CD8-positive, alpha-beta memory T cell (primary cell): ENCODE measurements around the gene MXRA7. TPM values are rescaled to one million over a fixed set of nuclear protein-coding genes. Genes with fewer than 3 reads are reported as not detected.
A peak's percentile ranks its signal among the peaks of the same experiment; 100 is the strongest.

Experiments used
- CTCF ChIA-PET: fragments of 350-600 bp; sonication (Branson Sonifier 250); formaldehyde crosslinking; loops from one replicate; lab custom pipeline; 2021; ENCODE audit warnings: antibody characterized with exemption; lab: Charles Lee
- POLR2A ChIA-PET: fragments of 350-600 bp; sonication (Branson Sonifier 250); formaldehyde crosslinking; loops from one replicate; lab custom pipeline; 2021; ENCODE audit warnings: antibody characterized with exemption; lab: Charles Lee
- DNase-seq, 5 donors: peaks; one replicate each; pipeline versions ENCODE4 v3.0.0 to v3.0.0-alpha.2; 2020 to 2022; ENCODE audit warnings: mixed read lengths in 1 of 5
- H3K27ac ChIP-seq: one replicate; pipeline ENCODE4 v1.7.0; 2013; ENCODE audit warnings: low read depth, mild to moderate bottlenecking, low read length, moderate library complexity
- H3K27me3 ChIP-seq: 2 replicates; pipeline ENCODE4 v1.7.0; 2013; ENCODE audit warnings: low read length, mild to moderate bottlenecking; ENCODE audit not compliant: insufficient read depth, poor library complexity, severe bottlenecking
- H3K36me3 ChIP-seq: 2 replicates; pipeline ENCODE4 v1.7.0; 2013; ENCODE audit warnings: mild to moderate bottlenecking, low read length, moderate library complexity; ENCODE audit not compliant: insufficient read depth
- H3K4me1 ChIP-seq: 2 replicates; pipeline ENCODE4 v1.7.0; 2013; ENCODE audit warnings: mild to moderate bottlenecking, low read length, moderate library complexity; ENCODE audit not compliant: insufficient read depth
- H3K4me3 ChIP-seq: 2 replicates; pipeline ENCODE4 v1.7.0; 2013; ENCODE audit warnings: mild to moderate bottlenecking, low read length
- H3K9me3 ChIP-seq: 2 replicates; pipeline ENCODE4 v1.7.0; 2013; ENCODE audit warnings: mild to moderate bottlenecking, low read length
- H3K27ac Mint-ChIP-seq, 8 donors: one replicate each; pipeline ENCODE4 v1.8.0; 2020 to 2021; ENCODE audit warnings: mixed read lengths in 8 of 8, mild to moderate bottlenecking in 6 of 8, inconsistent platforms in 3 of 8, moderate library complexity in 3 of 8
- H3K27me3 Mint-ChIP-seq, 2 donors: one replicate each; pipeline ENCODE4 v1.8.0; 2020 to 2021; ENCODE audit warnings: mixed read lengths in 2 of 2, mild to moderate bottlenecking in 1 of 2, moderate library complexity in 1 of 2
- H3K36me3 Mint-ChIP-seq, 3 donors: one replicate each; pipeline ENCODE4 v1.8.0; 2020 to 2021; ENCODE audit warnings: mixed read lengths in 3 of 3, inconsistent platforms in 1 of 3, mild to moderate bottlenecking in 1 of 3
- H3K4me1 Mint-ChIP-seq, 3 donors: one replicate each; pipeline ENCODE4 v1.8.0; 2020 to 2021; ENCODE audit warnings: mixed read lengths in 3 of 3, inconsistent platforms in 1 of 3, mild to moderate bottlenecking in 1 of 3
- H3K4me3 Mint-ChIP-seq, 7 donors: one replicate each; pipeline ENCODE4 v1.8.0; 2020 to 2021; ENCODE audit warnings: mixed read lengths in 7 of 7, mild to moderate bottlenecking in 6 of 7, moderate library complexity in 4 of 7, inconsistent platforms in 2 of 7
- H3K9me3 Mint-ChIP-seq, 5 donors: one replicate each; pipeline ENCODE4 v1.8.0; 2020 to 2022; ENCODE audit warnings: mixed read lengths in 5 of 5, mild to moderate bottlenecking in 3 of 5, moderate library complexity in 2 of 5, inconsistent platforms in 1 of 5
- polyA plus RNA-seq: library from polyadenylated mRNA; unstranded; fragments of 300-500 nt; fragmentation: Illumina TruSeq; gene quantifications from one replicate; pipeline ENCODE4 v1.2.3, GENCODE V29; 2021
- total RNA-seq, 2 experiments: library from RNA; stranded (reverse); gene quantifications; one replicate each; pipeline ENCODE4 v1.2.3, GENCODE V29; 2021

MXRA7 gene
- total and polyA plus RNA-seq, 3 experiments from 2014 or later: 27.1 to 30.6 (median 29.1) TPM

- no peak overlapping the region for H3K27ac Mint-ChIP-seq
- peaks cover 8 to 13% (median 12%) of the 10 kb centered on the region in 3 donors for H3K4me1 Mint-ChIP-seq
- Histone ChIP-seq H3K27ac (no peak overlapping the region), H3K4me1 (peaks cover 15% of the 10 kb centered on the region), H3K9me3 (no peaks in the 10 kb centered on the region), H3K27me3 (no peaks in the 10 kb centered on the region), H3K4me3 (no peak overlapping the region), H3K36me3 (no peaks in the 10 kb centered on the region)
- H3K9me3 Mint-ChIP-seq: peaks cover 8 to 15% (median 9%) of the 10 kb centered on the region in 5 donors
- peaks cover 0 to 14% (median 0%) of the 10 kb centered on the region in 3 donors for H3K36me3 Mint-ChIP-seq
- peaks cover 7 to 17% of the 10 kb centered on the region in 2 donors for H3K27me3 Mint-ChIP-seq
- no peak overlapping the region for H3K4me3 Mint-ChIP-seq
- CTCF ChIA-PET: no interaction called here
- DNase-seq: no peak
- POLR2A ChIA-PET: no interaction called here
Observed at GRCh38 chr17:76644995-76645394, 65.8 kb downstream of the MXRA7 start.

GRCh38 chr17:76643553-76644148 lies 67.1 kb downstream of the MXRA7 start, which contains the start of gene ST6GALNAC1:
Gene ST6GALNAC1 (minus strand): TSS chr17:76643757. CDS start chr17:76643638, 119 bp downstream.
- peak within 1 kb of the TSS; percentile 63 for H3K27ac ChIP-seq
- peaks cover 8 to 13% (median 12%) of the 10 kb centered on the region in 3 donors for H3K4me1 Mint-ChIP-seq
- peak within 1 kb of the TSS in 1 of 7 donors; percentile 59 for H3K4me3 Mint-ChIP-seq
- peak within 1 kb of the TSS in 1 of 8 donors; percentile 38 for H3K27ac Mint-ChIP-seq
- H3K36me3 ChIP-seq: no peaks in the 10 kb centered on the region
- no peaks in the 10 kb centered on the region for H3K27me3 ChIP-seq
- ChIA-PET POLR2A (no interaction called here), CTCF (interaction anchor here (1.5 kb wide), 1 partner anchor 20 kb away, joined by 6 read pairs; no protein-coding TSS in a partner anchor)
- peaks cover 0 to 14% (median 0%) of the 10 kb centered on the region in 3 donors for H3K36me3 Mint-ChIP-seq
- DNase-seq: peak in 1 of 5 donors; percentile 14
- H3K9me3 ChIP-seq: no peaks in the 10 kb centered on the region
- peaks cover 15% of the 10 kb centered on the region for H3K4me1 ChIP-seq
- H3K27me3 Mint-ChIP-seq: peaks cover 5 to 21% of the 10 kb centered on the region in 2 donors
- peak within 1 kb of the TSS; percentile 22 for H3K4me3 ChIP-seq
- H3K9me3 Mint-ChIP-seq: peaks cover 8 to 15% (median 9%) of the 10 kb centered on the region in 5 donors

GRCh38 chr17:76642994-76643393 lies 67.8 kb downstream of the MXRA7 start:
- no peak for DNase-seq
- no peaks in the 10 kb centered on the region for H3K36me3 ChIP-seq
- H3K27ac ChIP-seq: peak overlapping the region; percentile 63
- peak overlapping the region; percentile 22 for H3K4me3 ChIP-seq
- CTCF ChIA-PET: interaction anchor here (1.5 kb wide), 1 partner anchor 19 kb away, joined by 6 read pairs; no protein-coding TSS in a partner anchor
- Mint-ChIP-seq H3K9me3 (peaks cover 8 to 15% (median 9%) of the 10 kb centered on the region in 5 donors), H3K27ac (no peak overlapping the region), H3K27me3 (peaks cover 5 to 21% of the 10 kb centered on the region in 2 donors), H3K36me3 (peaks cover 0 to 14% (median 0%) of the 10 kb centered on the region in 3 donors), H3K4me1 (peaks cover 8 to 13% (median 12%) of the 10 kb centered on the region in 3 donors), H3K4me3 (peak overlapping the region in 1 of 7 donors; percentile 59)
- POLR2A ChIA-PET: no interaction called here
- H3K4me1 ChIP-seq: peaks cover 15% of the 10 kb centered on the region
- H3K9me3 ChIP-seq: no peaks in the 10 kb centered on the region
- no peaks in the 10 kb centered on the region for H3K27me3 ChIP-seq

- H3K27ac Mint-ChIP-seq: no peak overlapping the region
- no peak for DNase-seq
- Histone ChIP-seq H3K4me3 (peak overlapping the region; percentile 5), H3K9me3 (no peaks in the 10 kb centered on the region), H3K27ac (peak overlapping the region; percentile 63), H3K36me3 (no peaks in the 10 kb centered on the region), H3K27me3 (no peaks in the 10 kb centered on the region), H3K4me1 (peaks cover 15% of the 10 kb centered on the region)
- peaks cover 0 to 14% (median 0%) of the 10 kb centered on the region in 3 donors for H3K36me3 Mint-ChIP-seq
- H3K4me3 Mint-ChIP-seq: no peak overlapping the region
- CTCF ChIA-PET: no interaction called here
- peaks cover 5 to 24% of the 10 kb centered on the region in 2 donors for H3K27me3 Mint-ChIP-seq
- H3K9me3 Mint-ChIP-seq: peaks cover 7 to 15% (median 8%) of the 10 kb centered on the region in 5 donors
- H3K4me1 Mint-ChIP-seq: peaks cover 8 to 13% (median 12%) of the 10 kb centered on the region in 3 donors
- POLR2A ChIA-PET: interaction anchor here (0.5 kb wide), 1 partner anchor 21 kb away, joined by 3 read pairs; no protein-coding TSS in a partner anchor
Observed at GRCh38 chr17:76642032-76642561, 68.7 kb downstream of the MXRA7 start.

- H3K36me3 ChIP-seq: no peaks in the 10 kb centered on the region
- no peak overlapping the region for H3K4me3 ChIP-seq
- no peak overlapping the region for H3K27ac Mint-ChIP-seq
- H3K27ac ChIP-seq: peak overlapping the region; percentile 63
- ChIA-PET CTCF (no interaction called here), POLR2A (no interaction called here)
- peaks cover 5 to 22% of the 10 kb centered on the region in 2 donors for H3K27me3 Mint-ChIP-seq
- peaks cover 15% of the 10 kb centered on the region for H3K4me1 ChIP-seq
- no peaks in the 10 kb centered on the region for H3K9me3 ChIP-seq
- peaks cover 5 to 11% (median 5%) of the 10 kb centered on the region in 5 donors for H3K9me3 Mint-ChIP-seq
- peaks cover 8 to 13% (median 12%) of the 10 kb centered on the region in 3 donors for H3K4me1 Mint-ChIP-seq
- H3K4me3 Mint-ChIP-seq: no peak overlapping the region
- H3K27me3 ChIP-seq: no peaks in the 10 kb centered on the region
- DNase-seq: no peak
- H3K36me3 Mint-ChIP-seq: peaks cover 0 to 9% (median 0%) of the 10 kb centered on the region in 3 donors
Observed at GRCh38 chr17:76641501-76641900, 69.3 kb downstream of the MXRA7 start.

- peak overlapping the region in 1 of 8 donors; percentile 12 for H3K27ac Mint-ChIP-seq
- no peak overlapping the region for H3K4me3 Mint-ChIP-seq
- CTCF ChIA-PET: interaction anchor here (1.0 to 2.4 kb wide), 3 partner anchors 17 to 118 kb away, joined by 4 to 5 read pairs (median 4); no protein-coding TSS in a partner anchor
- Histone ChIP-seq H3K36me3 (no peaks in the 10 kb centered on the region), H3K27ac (peak overlapping the region; percentile 63), H3K27me3 (no peaks in the 10 kb centered on the region), H3K9me3 (no peaks in the 10 kb centered on the region), H3K4me3 (no peak overlapping the region), H3K4me1 (peaks cover 15% of the 10 kb centered on the region)
- H3K9me3 Mint-ChIP-seq: peaks cover 0 to 4% (median under 1%) of the 10 kb centered on the region in 5 donors
- peaks cover 8 to 13% (median 12%) of the 10 kb centered on the region in 3 donors for H3K4me1 Mint-ChIP-seq
- peaks cover 5 to 19% of the 10 kb centered on the region in 2 donors for H3K27me3 Mint-ChIP-seq
- no peak for DNase-seq
- POLR2A ChIA-PET: interaction anchor here (0.6 kb wide), 1 partner anchor 19 kb away, joined by 5 read pairs; no protein-coding TSS in a partner anchor
- peaks cover 0 to 5% (median 0%) of the 10 kb centered on the region in 3 donors for H3K36me3 Mint-ChIP-seq
Observed at GRCh38 chr17:76640550-76641380, 70.0 kb downstream of the MXRA7 start.

GRCh38 chr17:76638263-76638662 lies 72.5 kb downstream of the MXRA7 start:
- Mint-ChIP-seq H3K27ac (no peak overlapping the region), H3K4me1 (peaks cover under 1 to 4% (median 4%) of the 10 kb centered on the region in 3 donors), H3K36me3 (peaks cover 0 to 3% (median 0%) of the 10 kb centered on the region in 3 donors), H3K27me3 (peaks cover 2 to 22% of the 10 kb centered on the region in 2 donors), H3K4me3 (no peak overlapping the region), H3K9me3 (no peaks in the 10 kb centered on the region)
- DNase-seq: no peak
- peaks cover 4% of the 10 kb centered on the region for H3K4me1 ChIP-seq
- ChIA-PET CTCF (no interaction called here), POLR2A (no interaction called here)
- H3K4me3 ChIP-seq: no peak overlapping the region
- no peaks in the 10 kb centered on the region for H3K9me3 ChIP-seq
- H3K36me3 ChIP-seq: no peaks in the 10 kb centered on the region
- no peak overlapping the region for H3K27ac ChIP-seq
- H3K27me3 ChIP-seq: no peaks in the 10 kb centered on the region
